HG03280 (cell line): ENCODE data around the gene TMEM14A.

Experiments used
- ATAC-seq: cut with Tn5 transposase; IDR thresholded peaks from one replicate; pipeline ENCODE4 v1.9.1; 2021; ENCODE audit warnings: mild to moderate bottlenecking, moderate library complexity; ENCODE audit not compliant: unreplicated experiment

TMEM14A gene

GRCh38 chr6:52670502-52671409, at the start of gene TMEM14A:
Gene TMEM14A, plus strand, starts transcription at chr6:52671113. Its CDS starts 5,990 bp downstream, at chr6:52677103.
- peak; percentile 95 for ATAC-seq

GRCh38 chr6:52621631-52622030, 49.3 kb upstream of the TMEM14A start:
- ATAC-seq, result no peak

- no peak for ATAC-seq
Observed at GRCh38 chr6:52622810-52623209, 48.1 kb upstream of the TMEM14A start.

GRCh38 chr6:52632011-52632410, 38.9 kb upstream of the TMEM14A start:
- no peak for ATAC-seq

GRCh38 chr6:52634211-52634610, 36.7 kb upstream of the TMEM14A start:
- no peak for ATAC-seq

- no peak for ATAC-seq
Observed at GRCh38 chr6:52635049-52635577, 35.8 kb upstream of the TMEM14A start.

- ATAC-seq, result no peak
Observed at GRCh38 chr6:52636830-52637229, 34.1 kb upstream of the TMEM14A start.

- ATAC-seq, result no peak
Observed at GRCh38 chr6:52639493-52639892, 31.4 kb upstream of the TMEM14A start.

GRCh38 chr6:52640170-52640569, 30.7 kb upstream of the TMEM14A start:
- no peak for ATAC-seq

GRCh38 chr6:52640916-52641315, 30.0 kb upstream of the TMEM14A start:
- no peak for ATAC-seq

- ATAC-seq, result no peak
Observed at GRCh38 chr6:52641388-52641787, 29.5 kb upstream of the TMEM14A start.

GRCh38 chr6:52641826-52642225, 29.1 kb upstream of the TMEM14A start:
- ATAC-seq, result no peak

- no peak for ATAC-seq
Observed at GRCh38 chr6:52642368-52642767, 28.5 kb upstream of the TMEM14A start.

- no peak for ATAC-seq
Observed at GRCh38 chr6:52643158-52643557, 27.8 kb upstream of the TMEM14A start.

- ATAC-seq, result no peak
Observed at GRCh38 chr6:52644253-52644652, 26.7 kb upstream of the TMEM14A start.

- no peak for ATAC-seq
Observed at GRCh38 chr6:52645976-52646375, 24.9 kb upstream of the TMEM14A start.

GRCh38 chr6:52647199-52647598, 23.7 kb upstream of the TMEM14A start:
- ATAC-seq, result no peak

- ATAC-seq, result no peak
Observed at GRCh38 chr6:52649536-52650160, 21.3 kb upstream of the TMEM14A start.

- no peak for ATAC-seq
Observed at GRCh38 chr6:52650941-52651340, 20.0 kb upstream of the TMEM14A start.

- ATAC-seq, result no peak
Observed at GRCh38 chr6:52653151-52653550, 17.8 kb upstream of the TMEM14A start.

GRCh38 chr6:52654007-52654406, 16.9 kb upstream of the TMEM14A start:
- ATAC-seq, result no peak

- no peak for ATAC-seq
Observed at GRCh38 chr6:52654592-52654991, 16.3 kb upstream of the TMEM14A start.
